Measurements from ENCODE around the gene IDH3A.

The IDH3A gene

DNA sequence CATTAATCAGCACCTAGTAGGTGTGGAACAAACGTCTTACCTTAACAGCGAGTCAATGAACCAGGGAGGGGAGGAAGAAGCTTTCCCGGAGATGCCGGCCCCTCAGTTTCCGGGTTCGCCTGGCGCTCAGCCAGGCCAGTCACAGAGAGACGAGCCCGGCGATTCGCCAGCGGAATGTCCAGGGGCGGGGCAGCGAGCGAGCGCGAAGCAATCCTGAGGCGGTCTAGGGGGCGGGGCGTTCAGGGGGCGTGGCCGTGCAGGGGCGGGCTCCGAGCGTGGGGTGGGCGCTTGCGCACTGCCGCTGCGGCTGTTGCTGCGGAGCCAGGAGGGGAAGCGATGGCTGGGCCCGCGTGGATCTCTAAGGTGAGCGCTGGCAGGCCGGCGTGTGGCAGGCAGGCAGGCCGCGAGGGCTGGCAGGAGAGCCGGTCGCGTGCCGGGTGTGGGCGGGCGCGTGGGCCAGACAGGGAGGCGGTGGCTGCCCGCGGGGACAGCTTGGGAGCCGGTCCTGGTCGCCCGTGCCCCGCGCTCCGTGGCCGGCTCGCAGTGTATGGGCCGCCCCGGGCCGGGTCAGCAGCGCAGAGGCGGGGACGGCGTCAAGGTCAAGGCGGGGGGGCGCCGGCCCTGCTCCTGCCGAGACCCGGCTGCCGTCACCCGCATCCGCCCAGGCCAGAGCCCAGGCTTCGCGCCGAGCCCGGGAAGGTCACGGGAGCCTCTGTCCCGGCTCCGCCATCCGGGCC, at the start of gene IDH3A:
IDH3A (plus strand) TSS at position 295 of the 737 bp plus-strand sequence; CDS start at position 337, 42 bp downstream.
- DNase-seq = peak; percentile 92

DNA sequence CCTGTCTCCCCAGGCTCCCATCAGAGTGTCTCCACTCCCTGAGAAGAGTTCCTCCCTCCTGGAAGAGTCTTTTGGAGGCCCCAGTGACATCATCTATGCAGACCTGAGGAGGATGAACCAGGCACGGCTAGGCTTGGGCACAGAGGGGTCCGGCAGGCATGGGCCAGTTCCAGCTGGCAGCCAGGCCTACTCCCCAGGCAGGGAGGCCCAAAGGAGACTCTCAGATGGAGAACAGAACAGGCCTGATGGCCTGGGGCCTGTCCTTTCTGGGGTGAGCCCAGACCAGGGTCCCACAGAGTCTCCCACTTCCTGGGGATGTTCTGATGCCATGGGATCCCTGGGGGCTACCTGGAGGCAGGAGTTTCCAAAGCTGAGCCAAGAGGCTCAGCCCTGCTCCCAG, 48.3 kb upstream of the IDH3A start:
- DNase-seq = no peak

DNA sequence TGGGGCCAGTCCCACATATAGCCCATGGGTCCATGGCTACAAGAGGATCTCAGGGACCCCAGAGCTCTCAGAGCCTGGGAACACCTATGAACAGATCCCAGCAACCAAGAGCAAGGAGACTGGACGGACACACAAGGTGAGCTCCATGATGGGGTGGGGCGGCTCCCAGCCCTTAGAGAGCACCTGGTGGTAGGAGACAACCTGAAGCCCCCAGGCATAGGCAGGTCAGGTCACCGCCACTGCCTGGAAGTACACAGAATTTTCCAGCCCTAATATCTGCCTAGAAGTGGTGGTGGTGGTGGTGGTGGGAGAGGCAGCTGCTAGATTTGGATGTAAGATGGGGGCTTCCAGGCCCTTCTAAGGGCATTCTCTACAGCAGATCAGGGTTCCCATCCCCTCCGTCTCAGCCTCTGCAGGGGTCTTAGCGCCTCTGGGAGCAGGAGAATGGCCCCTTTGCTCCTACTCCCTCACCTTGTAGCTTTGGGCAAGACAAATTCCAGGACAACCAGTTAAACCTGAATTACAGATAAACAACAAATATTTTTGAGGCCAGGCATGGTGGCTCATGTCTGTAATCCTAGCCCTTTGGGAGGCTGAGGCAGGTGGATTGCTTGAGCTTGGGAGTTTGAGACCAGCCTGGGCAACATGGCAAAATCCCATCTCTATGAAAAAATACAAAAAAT, 47.6 kb upstream of the IDH3A start:
- no peak for DNase-seq

DNA sequence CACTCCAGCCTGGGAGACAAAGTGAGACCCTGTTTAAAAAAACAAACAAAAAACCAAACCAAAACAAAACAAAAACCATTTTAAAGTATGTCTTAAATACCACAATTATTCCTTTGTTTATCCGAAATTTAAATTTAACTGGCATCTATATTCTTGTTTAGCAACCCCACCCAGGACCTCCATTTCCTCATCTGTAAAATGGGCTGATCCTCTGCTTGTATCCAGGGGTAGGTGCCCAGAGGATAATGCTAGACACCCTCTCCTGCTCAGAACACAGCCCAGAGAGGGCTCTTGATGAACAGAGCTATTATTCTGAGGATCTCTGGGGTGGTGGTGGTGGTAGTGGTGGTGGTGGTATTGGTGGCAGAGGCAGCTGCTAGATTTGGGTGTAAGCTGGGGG, 47.0 kb upstream of the IDH3A start:
- DNase-seq = no peak

DNA sequence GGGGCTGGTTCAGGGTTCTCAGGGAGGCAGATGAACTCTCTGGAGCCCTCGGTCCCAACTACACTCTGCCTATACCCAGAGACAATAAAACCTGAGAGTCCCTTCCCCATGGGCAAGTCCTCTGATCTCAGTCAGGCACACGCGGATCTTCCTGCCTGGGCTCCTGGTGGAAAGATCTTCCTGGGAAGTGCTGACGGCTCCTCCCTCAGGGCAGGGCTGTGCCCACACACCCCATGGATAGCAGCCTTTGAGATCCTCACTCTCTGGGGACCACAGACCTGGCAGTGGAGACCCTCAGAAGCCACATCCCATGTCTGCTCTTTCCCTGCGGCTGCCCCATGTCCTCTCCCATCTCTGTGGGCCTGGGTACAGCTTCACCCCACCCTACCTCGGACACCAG, 46.4 kb upstream of the IDH3A start:
- DNase-seq = no peak

DNA sequence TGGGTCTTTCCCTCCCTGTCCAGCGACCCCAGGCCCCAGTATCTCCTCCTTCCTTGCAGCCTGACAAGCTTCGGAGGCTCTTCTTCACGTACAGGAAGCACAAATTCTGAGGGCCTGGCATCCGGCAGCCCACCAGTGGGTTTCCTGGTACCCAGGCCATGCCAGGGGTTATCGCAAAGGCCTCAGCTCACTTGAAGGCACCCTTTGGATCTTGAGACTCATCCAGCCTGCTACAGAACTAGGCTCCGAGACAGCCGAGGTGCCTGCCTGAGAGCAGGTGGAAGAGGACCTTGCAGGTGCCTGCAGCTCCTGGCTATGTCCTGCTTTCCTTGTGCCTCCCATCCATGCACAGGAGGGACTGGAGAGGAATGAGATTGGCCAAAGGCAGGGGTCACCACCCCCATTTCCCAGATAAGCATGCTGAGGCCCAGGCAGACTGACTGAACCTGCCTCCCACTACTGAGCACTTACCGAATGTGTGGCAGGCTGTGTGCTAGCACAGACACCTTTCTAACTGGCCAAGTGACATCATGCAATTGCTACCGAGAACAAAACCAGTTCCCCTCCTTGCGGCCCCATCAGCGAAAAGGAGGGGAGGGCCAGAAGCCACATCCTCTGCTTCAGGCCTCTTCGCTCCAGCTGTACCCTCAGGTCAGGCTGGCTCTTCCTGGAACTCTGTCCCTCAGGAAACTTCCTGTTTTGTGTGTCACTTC, 45.6 kb upstream of the IDH3A start:
- DNase-seq = no peak

DNA sequence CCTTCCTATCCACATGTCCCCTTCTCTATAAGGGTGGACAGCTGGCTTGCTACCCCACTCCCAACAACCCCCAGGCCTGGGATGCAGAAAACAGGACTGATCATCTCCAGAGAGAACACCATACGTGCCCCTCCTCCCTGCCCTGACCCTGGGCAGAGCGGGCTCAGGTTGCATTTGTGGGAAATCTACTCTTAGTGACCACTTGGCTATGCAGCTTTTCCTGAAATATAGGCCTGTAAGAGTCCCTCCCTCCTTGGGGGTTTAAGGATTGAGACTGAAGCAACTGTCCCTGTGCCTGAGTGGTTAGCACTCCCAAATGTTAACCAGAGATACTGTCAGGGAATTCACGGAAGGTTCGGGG, 45.1 kb upstream of the IDH3A start:
- no peak for DNase-seq

DNA sequence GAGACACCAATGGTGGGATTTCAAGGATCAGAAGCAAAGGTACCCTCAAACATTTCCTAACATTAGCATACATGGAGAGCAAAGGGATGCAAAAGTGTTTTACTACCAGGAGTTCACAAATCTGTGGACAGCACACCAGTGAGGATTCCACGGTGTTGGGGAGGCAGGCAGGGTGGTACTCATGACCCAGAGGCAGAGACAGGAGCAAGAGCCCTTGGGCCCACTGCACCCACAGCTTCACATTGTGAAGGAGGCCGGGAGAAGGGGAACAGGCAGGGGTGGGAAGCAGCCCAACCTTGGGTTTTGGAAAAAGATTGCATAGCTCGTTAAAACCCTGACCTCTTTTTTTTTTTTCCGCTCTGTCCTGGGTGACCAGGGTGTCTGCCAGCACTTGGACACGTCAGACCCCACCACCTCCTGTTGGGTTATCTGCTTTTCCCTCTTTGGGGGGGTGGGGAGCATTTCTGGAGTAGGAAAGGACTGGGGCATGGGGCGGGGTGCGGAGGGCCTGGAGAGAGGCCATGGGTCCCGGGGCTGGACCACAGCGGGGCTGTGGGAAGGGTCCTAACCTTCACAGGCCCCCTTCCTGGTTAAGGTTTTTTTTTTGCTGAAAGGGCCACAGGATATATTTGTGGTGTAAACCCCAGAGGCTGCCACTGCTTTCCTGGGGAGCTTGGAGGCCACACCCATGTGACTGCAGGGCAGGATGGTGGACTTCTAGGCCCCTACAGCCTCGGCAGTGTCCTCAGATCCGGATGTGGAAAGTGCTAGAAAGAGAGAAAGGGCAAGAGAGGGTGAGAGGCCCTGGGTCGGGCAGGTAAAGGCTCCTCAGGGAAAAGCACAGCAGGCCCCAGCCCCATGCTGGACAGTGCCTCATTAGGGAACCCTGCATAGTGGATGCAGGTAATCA, 44.3 kb upstream of the IDH3A start:
- no peak for DNase-seq

DNA sequence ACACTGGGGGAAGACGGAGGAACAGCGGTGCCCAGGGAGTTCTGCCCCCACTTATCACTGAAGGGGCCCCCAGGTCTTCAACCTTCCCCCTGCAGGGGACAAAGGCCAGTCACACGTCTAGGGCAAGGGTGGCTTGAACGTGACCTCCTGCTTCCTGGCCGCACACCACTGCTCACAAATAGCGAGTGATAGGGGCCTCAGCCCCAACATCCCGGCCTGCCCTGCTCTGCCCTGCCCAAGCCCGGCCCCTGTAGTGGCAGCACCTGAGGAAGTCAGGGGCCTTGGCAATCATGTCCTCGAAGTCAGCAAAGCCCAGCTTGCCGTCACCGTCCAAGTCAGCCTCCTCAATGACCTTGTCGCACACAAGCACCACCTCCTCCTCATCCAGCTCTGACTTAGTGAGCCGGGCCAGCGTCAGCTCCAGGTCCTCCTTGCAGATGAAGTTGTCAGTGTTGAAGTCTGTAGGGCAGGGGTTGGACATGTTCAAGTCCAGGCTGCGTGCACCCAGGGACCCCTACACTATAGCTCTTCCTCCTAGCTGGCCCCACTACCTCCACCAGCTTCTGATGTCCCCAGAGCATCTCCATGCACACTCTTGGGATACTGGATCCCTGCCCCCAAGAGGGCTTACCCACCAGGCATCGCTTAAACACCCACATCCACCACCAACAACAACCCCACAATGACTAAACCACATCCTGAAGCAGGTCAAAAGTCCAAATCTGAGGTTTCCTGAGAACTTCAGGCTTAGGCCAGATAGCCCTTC, 43.5 kb upstream of the IDH3A start:
- DNase-seq = no peak

DNA sequence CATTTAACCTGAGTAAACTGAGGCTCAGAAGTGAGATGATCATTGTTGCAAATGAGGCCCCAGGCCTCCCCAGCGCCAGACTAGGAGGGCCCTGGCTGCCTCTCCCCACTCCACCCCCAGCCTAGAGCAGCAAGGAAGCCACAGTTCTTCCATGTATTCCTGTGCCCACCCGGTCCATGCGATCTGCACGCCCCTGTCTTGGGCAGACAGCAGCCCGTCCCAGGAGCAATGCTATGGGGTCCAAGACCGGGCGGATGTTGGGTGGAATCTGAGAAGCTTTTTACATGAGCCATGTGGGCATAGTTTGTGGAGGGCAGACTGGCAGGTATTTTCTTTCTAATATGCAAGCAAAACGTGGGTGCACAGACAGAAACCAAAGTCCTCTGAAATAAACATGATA, 41.7 kb upstream of the IDH3A start:
- no peak for DNase-seq

DNA sequence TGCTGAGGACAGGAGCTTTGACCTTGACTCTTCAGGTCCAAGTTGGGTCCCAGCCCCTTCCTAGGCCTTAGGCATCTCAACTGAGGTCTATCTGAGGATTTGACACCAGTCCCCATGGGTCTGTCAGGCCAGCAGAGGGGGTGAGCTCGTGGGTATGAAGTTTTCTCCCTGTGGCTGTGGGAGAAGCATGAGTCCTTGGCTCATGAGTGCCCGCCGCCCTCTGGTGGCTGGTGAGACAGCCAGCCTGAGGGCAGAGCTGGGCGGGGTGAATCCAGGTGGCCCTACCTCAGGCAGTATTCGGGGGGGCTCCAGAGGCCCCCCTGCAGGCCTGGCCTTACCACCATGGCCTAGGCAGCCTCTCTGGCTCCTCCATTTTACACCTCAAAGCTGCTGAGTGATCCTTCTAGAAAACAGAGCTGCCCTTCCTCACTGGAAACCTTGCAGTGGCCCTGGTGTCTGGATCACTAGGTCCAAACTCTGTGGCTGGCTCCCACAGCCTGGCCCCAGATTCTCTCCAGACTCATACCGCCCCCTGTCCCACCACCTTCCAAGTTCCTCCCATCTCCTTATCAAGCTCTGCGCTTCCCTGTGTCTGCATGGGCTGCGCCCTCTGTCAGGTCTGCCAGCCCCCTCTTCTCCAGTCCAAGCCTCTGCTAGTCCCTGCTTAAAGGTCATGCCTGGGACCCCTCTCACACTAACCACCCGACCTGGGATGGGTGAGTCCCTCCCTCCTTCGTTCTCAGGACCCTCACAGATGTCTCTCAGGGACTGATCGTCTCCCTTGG, 40.7 kb upstream of the IDH3A start:
- peak; percentile 70 for DNase-seq

DNA sequence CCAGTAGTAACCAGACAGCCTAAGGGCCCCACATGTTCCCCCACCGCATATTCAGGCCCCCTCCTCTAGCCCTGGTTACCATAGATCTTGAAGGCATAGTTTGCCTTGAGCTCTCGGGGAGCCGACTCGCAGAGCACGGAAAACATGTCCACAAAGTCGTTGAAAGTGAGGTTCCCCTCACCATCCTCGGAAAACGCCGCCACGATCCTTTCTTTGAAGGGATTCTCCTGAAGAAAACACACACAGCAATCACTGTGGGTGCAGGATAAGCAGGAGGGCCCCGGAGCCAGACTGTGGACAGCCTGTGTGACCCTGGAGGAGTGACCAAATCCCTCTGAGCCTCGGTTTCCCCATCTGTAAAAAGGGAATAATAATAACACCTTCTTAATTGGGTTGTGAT, 40.0 kb upstream of the IDH3A start:
- DNase-seq = no peak

DNA sequence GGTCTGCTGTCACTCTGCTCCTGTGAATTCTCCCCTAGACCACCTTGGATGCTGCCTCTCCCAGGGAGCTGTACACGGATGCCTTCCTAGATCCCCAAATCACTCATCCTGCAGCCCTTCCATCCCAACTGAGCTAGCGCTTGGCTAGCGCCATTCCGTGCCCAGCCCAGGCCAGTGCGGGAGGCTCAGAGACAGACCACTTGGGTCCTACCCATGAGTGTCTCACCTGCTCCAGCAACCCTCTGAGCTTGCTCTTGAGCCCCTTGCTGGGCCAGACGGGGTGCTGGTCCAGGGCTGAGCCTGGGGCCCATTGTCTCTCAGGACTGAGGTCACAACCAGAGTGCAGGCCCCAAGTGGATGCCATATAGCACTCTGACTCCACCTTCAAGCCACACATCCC, 39.1 kb upstream of the IDH3A start:
- no peak for DNase-seq

DNA sequence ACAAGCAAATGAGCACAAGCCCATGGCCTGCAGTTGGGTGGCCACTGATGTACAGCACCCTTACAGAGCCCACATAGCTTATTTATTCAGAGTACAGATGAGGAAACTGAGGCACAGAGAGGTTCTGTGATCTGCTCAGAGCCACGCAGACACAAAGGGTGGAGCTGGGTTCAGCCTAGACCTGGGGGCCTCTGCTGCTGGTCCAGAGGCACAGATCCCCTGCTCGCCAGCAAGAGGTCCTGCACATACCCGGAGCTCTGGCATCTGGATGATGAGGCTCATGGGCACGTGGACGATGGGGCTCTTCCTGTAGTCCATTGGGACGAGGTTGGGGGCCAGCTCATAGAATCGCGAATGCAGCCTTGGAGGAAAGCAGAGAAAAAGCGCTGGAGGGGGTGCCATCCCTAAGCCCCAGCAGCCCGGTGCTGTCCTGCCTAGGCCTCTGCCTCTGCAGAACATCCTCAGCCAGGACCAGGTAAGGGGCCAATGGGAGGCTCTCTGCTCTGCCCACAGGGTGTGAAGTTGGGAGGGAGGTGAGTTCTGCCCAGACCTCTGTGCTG, 38.2 kb upstream of the IDH3A start:
- DNase-seq = no peak

DNA sequence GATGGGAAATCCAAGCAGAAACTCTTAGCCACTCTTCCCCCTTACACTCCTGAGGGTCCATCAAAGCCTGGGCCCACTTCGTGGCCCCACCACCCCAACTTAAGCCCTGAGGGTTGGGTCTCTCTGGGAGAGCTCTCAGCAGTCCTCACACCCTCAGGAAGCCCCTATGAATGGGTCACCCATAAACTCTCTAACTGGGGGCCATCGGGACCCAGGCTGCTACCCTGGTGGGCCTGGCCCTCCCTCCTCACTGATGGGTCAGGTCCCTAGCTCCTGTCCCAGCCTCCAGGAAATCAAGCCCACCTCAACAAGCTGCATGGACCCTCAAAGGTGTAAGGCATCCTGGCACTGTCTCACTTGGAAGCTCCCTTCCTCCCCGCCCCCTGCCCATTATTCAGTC, 37.4 kb upstream of the IDH3A start:
- no peak for DNase-seq

DNA sequence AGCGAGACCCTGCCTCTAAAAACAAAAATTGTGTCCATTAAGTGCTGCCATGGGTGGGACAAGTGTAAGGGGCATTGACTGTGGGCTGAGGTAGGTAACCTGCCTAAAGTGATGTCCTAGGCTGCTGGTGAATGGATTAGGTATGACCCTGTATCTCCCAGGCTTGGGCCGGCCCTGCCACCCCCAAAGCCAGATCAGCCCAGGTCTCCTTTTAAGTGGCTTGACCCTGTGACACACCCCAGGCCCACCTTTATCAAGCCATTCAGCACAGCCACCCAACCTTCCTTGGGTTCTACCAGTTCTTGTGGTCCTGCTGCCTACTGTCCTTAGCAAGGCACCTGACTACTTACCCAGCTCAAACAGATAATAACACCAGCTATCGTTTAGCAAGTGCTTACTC, 36.6 kb upstream of the IDH3A start:
- no peak for DNase-seq

DNA sequence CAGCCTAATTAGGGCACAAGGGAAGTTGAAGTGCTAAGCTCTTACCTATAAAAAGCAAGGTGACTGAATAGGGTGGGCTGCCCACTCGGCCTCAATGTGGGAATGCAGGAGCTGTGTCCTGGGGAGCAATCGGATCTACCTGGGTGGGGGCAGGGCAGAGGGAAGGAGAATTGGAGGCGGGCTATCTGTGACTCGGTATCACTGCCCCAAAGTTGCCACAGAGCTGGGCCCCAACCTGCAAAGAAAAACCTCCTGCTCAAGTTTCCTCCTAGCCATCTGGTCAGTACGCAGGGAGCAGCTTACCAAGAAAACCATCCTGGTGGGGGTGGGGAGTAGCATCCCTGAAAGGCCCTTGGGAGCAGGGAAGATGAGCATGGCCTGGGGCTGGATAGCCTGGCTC, 28.6 kb upstream of the IDH3A start:
- no peak for DNase-seq

DNA sequence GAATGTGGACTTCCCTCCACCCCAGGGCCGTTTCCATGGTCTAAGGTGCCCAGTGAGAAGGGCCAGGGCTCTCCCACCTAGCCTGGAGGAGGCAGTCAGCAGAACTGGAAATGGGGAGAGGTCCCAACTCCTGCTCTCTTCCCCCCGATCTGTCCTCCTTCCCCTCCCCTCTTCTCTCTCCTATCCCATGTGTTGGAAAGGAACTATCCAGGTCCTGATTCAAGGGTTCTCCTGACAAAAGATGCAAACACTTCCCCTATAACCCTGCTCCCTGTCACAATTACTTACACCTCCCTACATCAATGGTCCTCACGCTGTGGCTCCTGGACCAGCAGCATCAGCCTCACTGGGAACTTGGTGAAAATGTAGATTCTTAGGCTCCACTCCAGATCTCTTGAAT, 23.9 kb upstream of the IDH3A start:
- DNase-seq = no peak

DNA sequence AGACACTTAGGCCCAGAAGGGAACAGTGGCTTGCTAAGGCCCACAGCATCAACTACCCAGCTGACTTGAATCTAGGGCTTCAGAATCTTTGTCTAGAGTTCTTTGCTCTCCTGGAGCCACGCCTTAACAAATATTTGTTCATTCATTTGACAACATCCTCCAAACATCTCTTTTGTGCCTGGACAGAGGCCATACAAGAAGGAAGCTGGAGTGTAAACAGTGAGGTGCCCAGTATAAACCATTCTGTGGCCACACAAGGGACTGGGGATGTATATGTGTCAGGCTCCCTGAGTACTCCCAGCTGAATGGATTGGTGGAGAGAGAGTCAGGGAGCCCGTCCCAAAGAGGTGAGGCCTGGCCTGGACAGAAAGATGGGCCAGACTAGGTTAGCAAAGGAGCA, 21.3 kb upstream of the IDH3A start:
- no peak for DNase-seq

DNA sequence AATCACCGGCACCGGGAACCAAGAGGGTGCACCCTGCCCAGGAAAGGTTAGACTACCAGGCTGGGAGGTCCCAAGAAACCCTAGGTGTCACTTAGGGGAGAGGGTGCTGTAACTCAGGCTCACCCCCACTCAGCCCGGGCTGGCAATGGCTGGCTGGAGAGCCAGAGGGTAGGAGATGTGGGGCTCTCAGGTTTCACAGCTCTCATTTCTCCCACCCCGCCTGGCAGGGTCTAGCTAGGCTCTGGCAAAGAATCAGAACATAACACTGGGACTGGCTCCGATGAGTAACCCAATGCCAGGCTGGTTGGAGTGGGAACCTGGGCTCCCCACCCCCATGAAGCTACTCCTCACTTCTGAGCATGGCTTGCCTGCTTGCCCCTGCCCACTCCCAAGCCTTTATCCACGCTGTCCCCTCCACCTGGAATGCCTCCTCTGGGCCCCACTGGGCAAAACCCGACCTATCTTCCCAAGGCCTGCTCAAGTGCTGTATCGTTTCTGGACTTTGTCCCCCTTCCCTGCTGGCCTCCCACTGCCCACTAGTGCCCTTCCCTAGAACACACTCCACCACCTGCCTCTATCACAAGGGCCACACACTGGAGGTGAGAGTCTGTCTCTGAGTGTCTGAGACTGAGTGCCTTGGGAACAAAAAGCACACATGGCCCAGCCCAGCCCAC, 19.9 kb upstream of the IDH3A start:
- no peak for DNase-seq

Measured in retina (tissue), 1 donor.